Measurements from ENCODE around the gene FCF1.

DNA sequence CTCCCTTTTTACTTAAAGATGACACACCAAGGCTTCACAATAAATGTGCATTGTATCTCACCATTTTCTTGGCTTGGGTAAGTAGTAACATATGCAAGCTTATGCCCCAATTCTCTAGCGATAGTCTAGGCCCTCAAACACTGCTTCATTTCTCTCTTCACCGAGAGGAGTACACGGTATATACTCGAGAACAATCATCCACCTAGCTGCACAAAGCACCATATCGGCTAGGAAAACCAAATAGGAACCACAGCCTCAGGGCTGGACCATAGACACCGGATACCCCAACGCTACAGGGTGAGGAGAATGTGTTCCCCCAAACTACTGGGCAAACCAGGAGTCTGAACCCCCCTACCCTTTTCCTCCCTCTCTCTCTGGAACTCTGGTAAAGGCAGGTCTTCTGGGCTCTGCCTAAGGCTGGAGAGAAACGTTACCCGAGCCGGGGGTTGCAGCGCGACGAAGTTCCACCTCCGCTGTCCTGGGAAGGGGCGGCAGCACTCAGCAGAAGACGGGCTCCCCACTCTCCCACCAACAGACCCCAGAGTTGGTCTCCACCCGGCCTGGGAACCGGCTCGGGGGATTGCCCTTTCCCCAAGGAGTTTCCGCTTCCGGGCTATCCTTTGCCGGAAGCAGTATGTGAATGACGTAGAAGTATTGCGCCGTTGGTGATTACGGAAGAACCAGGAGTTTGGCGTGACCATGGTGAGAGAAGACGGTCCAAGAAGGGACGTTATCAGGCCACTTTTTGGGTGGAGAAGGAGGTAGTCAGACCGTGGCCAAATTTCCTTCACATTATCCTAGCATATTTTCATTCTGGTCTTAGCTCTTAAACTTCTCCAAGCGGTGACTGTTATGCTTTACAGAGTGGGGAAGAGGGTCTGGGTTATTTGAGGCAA is at the start of gene FCF1, which contains the start of gene AREL1:
- TF ChIP-seq, protein P1, sequence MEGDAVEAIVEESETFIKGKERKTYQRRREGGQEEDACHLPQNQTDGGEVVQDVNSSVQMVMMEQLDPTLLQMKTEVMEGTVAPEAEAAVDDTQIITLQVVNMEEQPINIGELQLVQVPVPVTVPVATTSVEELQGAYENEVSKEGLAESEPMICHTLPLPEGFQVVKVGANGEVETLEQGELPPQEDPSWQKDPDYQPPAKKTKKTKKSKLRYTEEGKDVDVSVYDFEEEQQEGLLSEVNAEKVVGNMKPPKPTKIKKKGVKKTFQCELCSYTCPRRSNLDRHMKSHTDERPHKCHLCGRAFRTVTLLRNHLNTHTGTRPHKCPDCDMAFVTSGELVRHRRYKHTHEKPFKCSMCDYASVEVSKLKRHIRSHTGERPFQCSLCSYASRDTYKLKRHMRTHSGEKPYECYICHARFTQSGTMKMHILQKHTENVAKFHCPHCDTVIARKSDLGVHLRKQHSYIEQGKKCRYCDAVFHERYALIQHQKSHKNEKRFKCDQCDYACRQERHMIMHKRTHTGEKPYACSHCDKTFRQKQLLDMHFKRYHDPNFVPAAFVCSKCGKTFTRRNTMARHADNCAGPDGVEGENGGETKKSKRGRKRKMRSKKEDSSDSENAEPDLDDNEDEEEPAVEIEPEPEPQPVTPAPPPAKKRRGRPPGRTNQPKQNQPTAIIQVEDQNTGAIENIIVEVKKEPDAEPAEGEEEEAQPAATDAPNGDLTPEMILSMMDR (IDR thresholded peaks at IDR 0.05 in 8 of 11, conservative IDR thresholded peaks at IDR 0.05 in 3 of 11) = peak in 1 of 11 experiments; percentile 7
- peak in 2 of 3 donors; percentile 46 to 72 for TF ChIP-seq POLR2A (IDR thresholded peaks at IDR 0.05)
- TF ChIP-seq POLR2AphosphoS5 (IDR thresholded peaks at IDR 0.05) = peak; percentile 90 to 97 (median 94)

All from spleen (tissue), 7 donors.